HepG2 (cell line): Measurements from ENCODE around the gene OR8S1.

ENCODE experiments used
- POLR2A ChIP-seq, 2 experiments: IDR thresholded peaks; 2 replicates each; pipeline ENCODE4 v1.6.1; 2011; ENCODE audit warnings: low read depth in 2 of 2, low read length in 2 of 2, mild to moderate bottlenecking in 1 of 2, moderate library complexity in 1 of 2; ENCODE audit not compliant: insufficient read depth in 1 of 2
- ZNF24 ChIP-seq: fragments of 450-650 bp; IDR thresholded peaks from 2 replicates; pipeline ENCODE4 v1.6.1; 2017; ENCODE audit warnings: antibody characterized with exemption, mild to moderate bottlenecking

GRCh38 chr12:48569946-48570345, 44.5 kb downstream of the OR8S1 start, which contains the start of gene LALBA:
- TF ChIP-seq POLR2A (IDR thresholded peaks at IDR 0.05; ENCODE audit: insufficient read depth in 1 of 2, low read depth in 2 of 2, low read length in 2 of 2) (no peak), ZNF24 (no peak)
